CD4-positive, alpha-beta T cell treated with Interleukin-15 for 1 hour (primary cell): ENCODE measurements around the gene TMEM88.
A peak's percentile ranks its signal among the peaks of the same experiment; 100 is the strongest.

Experiments
- DNase-seq: peaks from one replicate; pipeline ENCODE4 v3.0.0-alpha.2; 2020

The TMEM88 gene

GRCh38 chr17:7844292-7845154 lies 10.3 kb upstream of the TMEM88 start:
- peak; percentile 93 for DNase-seq

GRCh38 chr17:7845359-7846062 lies 9.4 kb upstream of the TMEM88 start:
- DNase-seq, result no peak

GRCh38 chr17:7846063-7846735 lies 8.7 kb upstream of the TMEM88 start:
- no peak for DNase-seq

- DNase-seq, result no peak
Observed at GRCh38 chr17:7846765-7847661, 7.9 kb upstream of the TMEM88 start.

GRCh38 chr17:7848131-7848579 lies 6.7 kb upstream of the TMEM88 start:
- DNase-seq, result no peak

- DNase-seq, result no peak
Observed at GRCh38 chr17:7848739-7849129, 6.1 kb upstream of the TMEM88 start.

GRCh38 chr17:7849130-7849750 lies 5.6 kb upstream of the TMEM88 start:
- DNase-seq, result peak; percentile 20

- DNase-seq, result peak; percentile 20
Observed at GRCh38 chr17:7849751-7850504, 4.9 kb upstream of the TMEM88 start.

GRCh38 chr17:7850701-7851437 lies 4.0 kb upstream of the TMEM88 start:
- DNase-seq, result no peak

- peak; percentile 95 for DNase-seq
Observed at GRCh38 chr17:7851438-7852261, 3.2 kb upstream of the TMEM88 start.

- DNase-seq, result no peak
Observed at GRCh38 chr17:7852262-7852670, 2.6 kb upstream of the TMEM88 start.

GRCh38 chr17:7852919-7853690 lies 1.8 kb upstream of the TMEM88 start:
- peak; percentile 21 for DNase-seq

GRCh38 chr17:7853691-7854038 lies 1.2 kb upstream of the TMEM88 start:
- DNase-seq, result no peak

- no peak for DNase-seq
Observed at GRCh38 chr17:7854078-7854777, 638 bp upstream of the TMEM88 start.

GRCh38 chr17:7855660-7856010 lies 769 bp downstream of the TMEM88 start:
- DNase-seq, result no peak

GRCh38 chr17:7856011-7856810 lies 1.3 kb downstream of the TMEM88 start:
- peak; percentile 63 for DNase-seq
